T-helper 22 cell (primary cell): ENCODE data around the gene VPS51.

Experiments
- DNase-seq: peaks from one replicate; pipeline ENCODE4 v3.0.0-alpha.2; 2020; ENCODE audit warnings: low read depth

VPS51 gene

GRCh38 chr11:65072631-65072966 is 23.4 kb upstream of the VPS51 start:
- DNase-seq: no peak

- no peak for DNase-seq
These were observed 18.6 kb upstream of the VPS51 start for GRCh38 chr11:65077451-65077850.

GRCh38 chr11:65078151-65078550 is 17.9 kb upstream of the VPS51 start:
- peak; percentile 29 for DNase-seq

GRCh38 chr11:65078786-65079342 is 17.1 kb upstream of the VPS51 start:
- no peak for DNase-seq

GRCh38 chr11:65083134-65083833 is 12.7 kb upstream of the VPS51 start:
- DNase-seq: no peak

GRCh38 chr11:65083834-65084597 is 12.0 kb upstream of the VPS51 start, which contains the start of the genes CDCA5 and ZFPL1:
CDCA5 (minus strand) TSS chr11:65084040; CDS start chr11:65083978, 62 bp downstream.
ZFPL1 (plus strand) TSS chr11:65084222; CDS start chr11:65084699, 477 bp downstream.
- peak; percentile 89 for DNase-seq

- no peak for DNase-seq
These were observed 11.2 kb upstream of the VPS51 start for GRCh38 chr11:65084598-65085375.

GRCh38 chr11:65085446-65085845 is 10.6 kb upstream of the VPS51 start:
- no peak for DNase-seq

- no peak for DNase-seq
These were observed 9.2 kb upstream of the VPS51 start for GRCh38 chr11:65086809-65087208.

GRCh38 chr11:65087216-65087615 is 8.8 kb upstream of the VPS51 start:
- no peak for DNase-seq

GRCh38 chr11:65087827-65088226 is 8.2 kb upstream of the VPS51 start:
- DNase-seq: no peak

GRCh38 chr11:65089621-65090020 is 6.4 kb upstream of the VPS51 start:
- no peak for DNase-seq

- no peak for DNase-seq
These were observed 5.4 kb upstream of the VPS51 start for GRCh38 chr11:65090628-65091027.

GRCh38 chr11:65095427-65095826 is 587 bp upstream of the VPS51 start:
- DNase-seq: no peak

GRCh38 chr11:65096926-65097325 is 912 bp downstream of the VPS51 start:
- DNase-seq: no peak

GRCh38 chr11:65100674-65101350 is 4.8 kb downstream of the VPS51 start:
- DNase-seq: no peak

GRCh38 chr11:65102142-65103095 is 6.4 kb downstream of the VPS51 start:
- DNase-seq: no peak

GRCh38 chr11:65103476-65103875 is 7.5 kb downstream of the VPS51 start:
- DNase-seq: no peak

- no peak for DNase-seq
These were observed 8.6 kb downstream of the VPS51 start for GRCh38 chr11:65104628-65105027.

GRCh38 chr11:65107078-65107477 is 11.1 kb downstream of the VPS51 start:
- no peak for DNase-seq
